ENCODE measurements around the gene IL2RA.
"Not testable (repeated sequence)": the region's sequence is repeated elsewhere in the genome, so short reads cannot be mapped to it uniquely, and the experiment has no call there.

The IL2RA gene

GRCh38 chr10:6013413-6014192 is 48.6 kb downstream of the IL2RA start:
- no peak for DNase-seq (ENCODE audit: low spot score)

- DNase-seq (ENCODE audit: low spot score), result no peak
Observed at GRCh38 chr10:6012121-6012905, 49.9 kb downstream of the IL2RA start.

GRCh38 chr10:6011558-6011957 is 50.6 kb downstream of the IL2RA start:
- no peak for DNase-seq (ENCODE audit: low spot score)

GRCh38 chr10:6010569-6010968 is 51.6 kb downstream of the IL2RA start:
- no peak for DNase-seq (ENCODE audit: low spot score)

- DNase-seq (ENCODE audit: low spot score), result no peak
Observed at GRCh38 chr10:6009961-6010360, 52.2 kb downstream of the IL2RA start.

- DNase-seq (ENCODE audit: low spot score), result no peak
Observed at GRCh38 chr10:6009150-6009549, 53.0 kb downstream of the IL2RA start.

GRCh38 chr10:6008497-6009142 is 53.5 kb downstream of the IL2RA start:
- DNase-seq (ENCODE audit: low spot score), result no peak

GRCh38 chr10:6006991-6007390 is 55.2 kb downstream of the IL2RA start:
- DNase-seq (ENCODE audit: low spot score), result no peak

- no peak for DNase-seq (ENCODE audit: low spot score)
Observed at GRCh38 chr10:6006546-6006945, 55.6 kb downstream of the IL2RA start.

- no peak for DNase-seq (ENCODE audit: low spot score)
Observed at GRCh38 chr10:6005856-6006395, 56.2 kb downstream of the IL2RA start.

- not testable (repeated sequence) for DNase-seq (ENCODE audit: low spot score)
Observed at GRCh38 chr10:6005161-6005804, 56.9 kb downstream of the IL2RA start.

GRCh38 chr10:6002809-6003510 is 59.2 kb downstream of the IL2RA start:
- no peak for DNase-seq (ENCODE audit: low spot score)

GRCh38 chr10:5999440-6000165 is 62.6 kb downstream of the IL2RA start:
- no peak for DNase-seq (ENCODE audit: low spot score)

GRCh38 chr10:5996696-5997095 is 65.5 kb downstream of the IL2RA start:
- DNase-seq (ENCODE audit: low spot score), result no peak

GRCh38 chr10:5992398-5992797 is 69.8 kb downstream of the IL2RA start:
- DNase-seq (ENCODE audit: low spot score), result no peak

- no peak for DNase-seq (ENCODE audit: low spot score)
Observed at GRCh38 chr10:5991708-5992107, 70.5 kb downstream of the IL2RA start.

- DNase-seq (ENCODE audit: low spot score), result no peak
Observed at GRCh38 chr10:5989756-5990155, 72.4 kb downstream of the IL2RA start.

GRCh38 chr10:5988336-5988920 is 73.7 kb downstream of the IL2RA start:
- no peak for DNase-seq (ENCODE audit: low spot score)

GRCh38 chr10:5987747-5988146 is 74.4 kb downstream of the IL2RA start:
- DNase-seq (ENCODE audit: low spot score), result no peak

- no peak for DNase-seq (ENCODE audit: low spot score)
Observed at GRCh38 chr10:5985029-5985428, 77.1 kb downstream of the IL2RA start.

Data from pons (tissue), 1 donor.